ENCODE data around the gene IFNA6.

The IFNA6 gene

DNA sequence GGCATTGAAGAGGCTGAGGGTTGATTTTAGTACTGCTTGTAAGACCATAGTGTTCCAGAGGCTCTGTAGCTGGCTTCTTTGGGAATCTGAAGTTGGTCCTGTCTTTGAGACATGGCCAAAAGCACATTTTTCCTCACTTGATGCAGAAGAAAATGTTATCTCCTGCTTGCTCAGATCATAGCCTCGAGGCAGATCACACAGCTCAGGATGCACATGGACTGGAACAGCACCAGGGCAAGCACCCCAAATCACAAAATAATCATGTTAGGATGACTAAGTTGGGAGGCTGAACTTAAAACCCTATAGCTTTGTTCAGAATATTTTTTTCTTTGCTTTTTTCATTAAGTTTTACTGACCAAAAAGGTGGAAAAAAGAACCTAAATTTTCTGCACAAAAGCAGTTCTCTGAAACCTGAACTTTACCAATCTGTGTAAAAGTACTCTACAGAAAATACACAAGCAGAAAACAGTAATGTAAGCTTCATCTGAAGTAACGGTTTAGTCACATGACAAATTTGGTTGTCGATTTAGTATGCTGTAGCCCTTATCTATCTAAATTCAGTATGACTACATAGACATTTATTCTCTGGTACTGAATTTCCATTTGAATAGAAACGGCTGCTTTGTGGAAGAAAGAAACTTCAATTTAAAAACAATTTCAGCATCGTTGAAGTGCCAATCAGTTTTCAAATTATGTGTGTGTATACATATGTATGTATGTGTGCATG lies 18.8 kb downstream of the IFNA6 start:
- peak; percentile 2 for DNase-seq (ENCODE audit: low spot score)

DNA sequence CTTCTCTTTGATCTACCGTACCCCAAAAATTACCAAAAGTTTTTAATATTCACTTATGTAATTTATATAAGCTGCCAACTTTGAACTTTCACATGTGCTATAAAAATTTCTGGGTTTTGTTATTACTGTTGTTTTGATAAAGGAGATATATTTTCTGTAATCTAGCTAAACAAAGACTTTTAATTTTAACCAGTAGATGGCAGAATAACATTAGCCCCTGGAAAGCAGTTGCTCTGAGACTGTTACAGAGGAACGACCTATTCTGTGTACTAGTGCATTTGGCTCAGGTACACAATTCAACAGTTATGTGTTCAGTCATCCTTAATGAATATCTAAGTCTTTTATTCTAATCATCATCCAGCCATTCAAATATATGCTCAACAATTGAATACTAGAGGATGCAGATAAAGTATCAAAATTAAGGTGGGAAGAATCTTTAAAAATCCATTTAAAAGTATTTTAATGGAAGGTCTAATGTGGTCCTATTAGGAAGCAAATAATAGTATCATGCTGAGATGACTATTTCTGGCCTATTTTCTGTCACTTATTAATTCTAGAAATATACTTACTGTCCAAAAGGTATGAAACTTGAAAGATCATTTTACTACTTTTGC lies 24.1 kb downstream of the IFNA6 start:
- DNase-seq (ENCODE audit: low spot score) = peak; percentile 59

DNA sequence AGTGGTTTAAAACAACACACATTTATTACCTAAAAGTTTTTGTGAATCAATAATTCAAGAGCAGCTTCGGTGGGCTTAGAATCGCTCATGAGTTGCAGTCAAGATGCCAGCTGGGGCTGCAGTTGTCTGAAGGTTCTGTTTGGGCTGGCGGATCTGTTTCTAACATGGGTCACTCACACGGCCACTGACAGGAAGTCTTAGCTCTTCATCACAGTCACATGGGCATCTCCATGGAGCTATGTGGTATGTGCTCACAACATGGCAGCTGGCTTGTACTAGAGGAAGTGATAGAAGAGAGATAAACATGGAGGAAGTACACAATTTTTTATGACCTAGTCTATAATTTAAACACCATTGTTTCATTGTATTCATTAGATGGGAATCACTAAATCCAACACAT lies 26.6 kb downstream of the IFNA6 start:
- no peak for DNase-seq (ENCODE audit: low spot score)

DNA sequence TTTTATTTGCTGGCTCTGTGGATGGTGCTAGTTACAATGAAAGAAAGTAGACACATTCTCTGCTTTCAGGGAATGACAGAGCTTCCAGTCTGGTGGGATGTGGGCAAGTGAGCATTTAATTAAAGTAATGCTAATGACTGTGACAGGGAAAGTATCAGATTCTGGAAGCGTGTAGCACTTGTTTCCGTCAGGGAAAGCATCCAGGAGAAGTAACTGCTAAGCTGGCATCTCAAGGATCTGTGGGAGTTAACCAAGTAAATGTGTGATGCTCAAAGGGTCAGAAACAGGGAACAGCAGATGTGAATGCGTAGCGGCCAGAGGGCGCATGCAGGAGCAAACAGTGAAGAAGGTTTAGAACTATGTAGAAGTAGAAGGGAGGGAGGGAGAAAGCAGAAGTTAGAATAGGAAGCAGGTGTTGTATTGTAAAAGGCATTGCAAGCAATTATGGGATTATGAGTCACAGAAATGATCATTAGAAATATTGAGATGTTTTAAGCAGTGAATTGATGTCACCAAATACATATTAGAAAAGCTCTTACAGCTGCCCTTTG lies 27.7 kb downstream of the IFNA6 start:
- DNase-seq (ENCODE audit: low spot score) = no peak

DNA sequence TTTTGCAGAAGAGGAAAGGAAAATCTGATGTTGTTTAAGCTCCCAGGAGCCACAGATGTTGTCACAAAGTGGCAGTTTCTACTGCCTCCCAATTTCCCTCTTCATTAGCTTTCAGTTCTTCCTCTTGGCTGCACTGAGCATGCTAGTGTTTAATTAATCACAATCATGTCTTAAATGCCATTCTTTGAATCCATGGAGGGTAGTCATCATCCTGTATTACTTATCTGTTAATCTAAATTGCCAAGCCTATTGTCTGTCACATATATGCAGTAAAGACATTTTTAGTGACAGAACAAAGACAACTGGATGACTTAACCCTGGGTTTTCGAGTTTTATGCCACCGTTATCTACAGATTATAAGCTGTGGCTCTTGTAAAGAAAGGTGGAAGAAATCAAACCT lies 30.2 kb downstream of the IFNA6 start:
- DNase-seq (ENCODE audit: low spot score) = no peak

DNA sequence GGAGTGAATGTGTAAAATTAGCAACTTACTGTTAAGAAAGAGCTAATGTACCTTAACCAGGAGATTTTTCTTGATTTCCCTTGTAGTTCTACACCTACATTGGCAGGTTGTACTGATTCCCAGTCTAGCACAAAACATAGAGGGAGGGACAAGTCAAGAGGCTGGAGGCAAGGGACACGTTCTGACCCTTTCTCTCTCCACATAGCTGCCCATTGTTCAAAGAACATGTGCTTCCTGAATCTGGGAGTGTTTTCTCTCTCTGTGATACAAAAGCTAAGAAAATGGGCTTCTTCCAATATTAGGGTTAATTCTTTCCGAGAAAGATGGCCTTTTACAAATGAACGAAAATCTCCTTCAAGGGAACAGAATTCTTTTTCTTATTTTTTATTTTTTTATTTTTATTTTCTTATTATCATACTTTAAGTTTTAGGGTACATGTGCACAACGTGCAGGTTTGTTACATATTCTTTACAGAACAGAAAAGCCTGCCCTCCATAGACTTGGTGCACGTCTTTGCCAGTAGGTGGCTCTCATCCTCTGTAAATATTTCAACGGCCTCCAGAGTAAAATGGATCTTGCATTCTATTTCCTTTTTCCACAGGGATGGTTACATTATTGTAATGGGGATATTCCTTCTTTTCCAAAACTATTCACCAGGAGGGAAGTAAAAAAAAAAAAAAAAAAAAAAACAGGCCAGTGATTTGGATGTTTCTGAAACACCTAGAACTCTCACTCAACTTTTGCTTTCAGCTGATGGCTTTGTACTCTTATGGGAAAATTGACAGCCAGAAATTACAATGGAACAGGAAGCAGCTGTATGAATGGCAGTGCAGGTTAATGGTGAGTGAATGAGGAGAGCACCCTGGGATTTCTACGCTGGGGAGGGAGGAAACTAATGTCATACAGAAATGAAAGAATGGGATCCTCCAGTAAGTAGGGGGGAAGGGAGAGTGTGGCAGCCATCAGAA lies 32.4 kb downstream of the IFNA6 start:
- peak; percentile 42 for DNase-seq (ENCODE audit: low spot score)

DNA sequence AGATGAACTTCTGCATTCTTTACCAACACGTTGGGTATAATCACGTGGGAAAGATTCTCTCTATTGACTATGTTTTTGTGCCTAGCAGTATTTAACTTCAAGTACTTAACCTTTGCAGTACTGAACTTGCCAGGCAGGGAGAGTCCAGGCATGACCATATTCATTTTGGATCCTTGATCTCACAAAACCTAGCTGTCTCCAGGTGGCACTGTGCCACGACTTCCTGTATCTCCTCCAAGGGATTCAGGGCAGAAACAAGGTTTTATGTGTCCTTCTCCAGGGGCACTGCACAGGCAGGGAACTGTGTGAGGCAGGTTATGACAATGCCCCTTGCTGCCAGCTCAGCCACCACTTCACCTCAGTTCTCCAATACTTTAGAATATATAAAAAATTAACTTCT lies 33.8 kb downstream of the IFNA6 start:
- DNase-seq (ENCODE audit: low spot score) = no peak

DNA sequence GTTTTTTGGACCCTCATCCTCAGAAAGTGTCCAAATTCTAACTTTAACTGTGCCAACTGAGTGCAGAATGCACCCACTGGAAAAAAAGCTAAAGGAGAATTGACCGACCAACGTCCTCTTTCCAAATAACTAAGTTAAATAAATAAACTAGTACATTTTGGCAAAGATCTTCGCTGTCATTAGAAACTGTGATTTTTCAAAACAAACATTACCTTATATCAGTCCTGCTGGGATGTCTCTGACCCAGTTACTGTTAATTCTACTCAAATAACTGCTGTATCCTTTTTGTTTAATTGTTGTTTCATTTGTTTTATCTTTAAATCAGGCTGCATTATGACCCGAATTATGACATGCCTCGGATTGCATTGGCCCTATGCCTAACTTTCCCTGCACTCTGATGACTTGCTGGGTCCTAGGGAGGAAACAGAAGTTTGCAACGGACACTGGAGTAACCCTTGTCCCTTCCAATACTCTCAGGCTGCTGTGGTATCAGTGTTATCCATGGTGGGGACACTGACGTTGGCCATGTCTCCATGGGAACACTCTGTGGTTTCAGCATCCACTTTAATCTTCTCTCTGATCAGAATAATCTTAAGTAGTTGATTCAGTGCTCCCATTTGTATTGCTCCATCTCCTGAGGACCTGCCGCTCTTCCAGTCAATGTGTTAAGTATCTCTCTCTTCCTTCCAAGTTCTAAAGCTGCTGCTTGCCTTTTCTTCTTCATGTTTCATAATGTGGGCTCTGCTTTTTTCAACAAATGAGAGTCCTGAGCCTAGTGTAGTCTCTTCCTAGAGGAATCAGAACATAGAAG lies 34.5 kb downstream of the IFNA6 start:
- DNase-seq (ENCODE audit: low spot score) = no peak

DNA sequence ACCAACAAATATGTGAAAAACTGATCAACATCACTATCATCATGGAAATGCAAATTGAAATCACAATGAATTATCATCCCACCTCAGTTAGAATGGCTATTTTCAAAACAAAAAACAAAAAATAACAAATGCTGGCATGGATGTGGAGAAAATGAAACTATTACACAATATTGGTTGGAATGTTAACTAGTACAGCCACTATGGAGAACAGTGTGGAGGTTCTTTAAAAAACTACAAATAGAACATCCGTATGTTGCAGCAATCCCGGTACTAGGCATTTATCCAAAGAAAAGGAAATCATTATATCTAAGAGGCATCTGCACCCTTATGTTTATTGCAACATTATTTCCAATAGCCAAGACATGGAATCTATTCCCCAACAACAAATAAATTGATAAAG lies 36.5 kb downstream of the IFNA6 start:
- no peak for DNase-seq (ENCODE audit: low spot score)

DNA sequence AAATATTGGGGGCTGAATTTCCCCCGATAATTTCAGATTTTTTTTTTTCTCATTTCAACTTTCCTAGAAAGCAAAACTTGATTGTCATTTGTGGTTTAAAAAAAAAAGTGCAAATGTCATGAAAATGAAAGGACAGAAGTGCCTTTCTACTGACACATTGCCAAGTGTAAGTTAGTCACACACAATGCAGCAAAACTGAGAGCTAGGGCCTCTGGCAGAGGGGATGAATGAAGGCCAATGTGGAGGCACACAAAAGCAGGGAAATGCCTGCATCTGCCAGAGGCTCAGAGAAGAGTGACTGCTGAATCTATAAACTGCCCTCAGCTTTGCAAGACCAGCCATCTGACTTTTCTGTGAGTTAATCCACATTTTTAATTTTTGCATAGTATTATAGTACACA lies 38.8 kb downstream of the IFNA6 start:
- no peak for DNase-seq (ENCODE audit: low spot score)

DNA sequence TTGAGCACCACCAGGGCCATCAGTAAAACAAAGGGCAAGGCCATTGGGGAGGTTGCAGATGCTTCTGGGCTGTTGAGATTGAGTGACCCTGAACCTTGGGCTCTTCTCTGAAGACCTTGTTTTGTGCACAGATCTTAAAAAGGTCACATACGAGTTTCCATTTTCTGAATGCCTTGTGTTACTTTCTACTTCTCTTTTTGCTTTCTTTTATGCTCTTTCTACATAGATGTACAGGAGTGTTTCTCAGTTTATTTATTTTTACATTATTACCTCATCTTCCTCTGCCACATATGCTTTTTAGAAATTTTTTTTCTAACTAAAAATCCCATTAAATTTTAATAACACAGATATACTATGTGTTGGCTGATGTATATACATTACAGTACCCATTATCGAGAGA lies 45.5 kb downstream of the IFNA6 start, which contains the start of gene IFNA5:
Gene IFNA5, minus strand, starts transcription at position 101 of the 400 bp plus-strand sequence. Its CDS starts 57 bp downstream, at position 44.
- DNase-seq (ENCODE audit: low spot score) = no peak
